HepG2 (cell line): ENCODE measurements around the gene C12orf56. TPM values are rescaled to one million over a fixed set of nuclear protein-coding genes. Genes with fewer than 3 reads are reported as not detected.

Experiments used
- ELF3 ChIP-seq: IDR thresholded peaks from 2 replicates; pipeline ENCODE4 v1.6.1; 2016; ENCODE audit warnings: missing genetic modification reagents, missing compliant biosample characterization
- HHEX ChIP-seq: IDR thresholded peaks from 2 replicates; pipeline ENCODE4 v1.6.1; 2016; ENCODE audit warnings: control low read depth
- HIVEP1 ChIP-seq: sonication (generic); formaldehyde crosslinking; IDR thresholded peaks from 2 replicates; pipeline ENCODE4 v1.4.0; 2020; ENCODE audit warnings: mild to moderate bottlenecking, missing genetic modification reagents
- NR1H2 ChIP-seq: sonication (generic); formaldehyde crosslinking; IDR thresholded peaks from 2 replicates; pipeline ENCODE4 v1.8.1; 2022; ENCODE audit warnings: low read depth, missing genetic modification reagents, borderline replicate concordance
- RCOR2 ChIP-seq: IDR thresholded peaks from 2 replicates; pipeline ENCODE4 v1.6.1; 2016; ENCODE audit warnings: missing biosample characterization, missing genetic modification reagents
- ZNF234 ChIP-seq: sonication (generic); formaldehyde crosslinking; conservative IDR thresholded peaks from 2 replicates; pipeline ENCODE4 v1.5.1; 2020; ENCODE audit warnings: mild to moderate bottlenecking, missing genetic modification reagents
- ZSCAN22 ChIP-seq: sonication (generic); formaldehyde crosslinking; IDR thresholded peaks from 2 replicates; pipeline ENCODE4 v1.4.0; 2020; ENCODE audit warnings: mild to moderate bottlenecking, missing genetic modification reagents
- polyA plus RNA-seq, 8 experiments: library from polyadenylated mRNA; depleted of rRNA in 3 of 8; stranded (reverse) in 7 of 8; unstranded in 1 of 8; fragments of >200 nt; fragmentation: Illumina TruSeq in 4 of 8; extraction: Trizol in 4 of 8; gene quantifications; 2 replicates each; pipeline versions ENCODE4 v1.2.1 to v1.2.3, GENCODE V29; 2011 to 2016; ENCODE audit warnings: low read depth in 4 of 8, missing spikeins in 1 of 8, mixed read lengths in 1 of 8; ENCODE audit not compliant: insufficient read depth in 1 of 8
- total RNA-seq, 5 experiments: library from RNA; depleted of rRNA; stranded (reverse); fragments of >200 nt; fragmentation: Illumina TruSeq; extraction: Trizol; gene quantifications; 2 replicates each; pipeline ENCODE4 v1.2.3, GENCODE V29; 2016; ENCODE audit warnings: low read depth in 1 of 5
- TF ChIP-seq, protein P1 (sequence below): sonication (generic); formaldehyde crosslinking; IDR thresholded peaks from 2 replicates; pipeline ENCODE4 v1.4.0; 2020; ENCODE audit warnings: mild to moderate bottlenecking, missing genetic modification reagents

Gene C12orf56
- total and polyA plus RNA-seq, 2 of the 13 experiments (the other 11 are each of a cell fraction or from before 2014, with no cell fraction given), result 0.07 TPM; not detected in 1

DNA sequence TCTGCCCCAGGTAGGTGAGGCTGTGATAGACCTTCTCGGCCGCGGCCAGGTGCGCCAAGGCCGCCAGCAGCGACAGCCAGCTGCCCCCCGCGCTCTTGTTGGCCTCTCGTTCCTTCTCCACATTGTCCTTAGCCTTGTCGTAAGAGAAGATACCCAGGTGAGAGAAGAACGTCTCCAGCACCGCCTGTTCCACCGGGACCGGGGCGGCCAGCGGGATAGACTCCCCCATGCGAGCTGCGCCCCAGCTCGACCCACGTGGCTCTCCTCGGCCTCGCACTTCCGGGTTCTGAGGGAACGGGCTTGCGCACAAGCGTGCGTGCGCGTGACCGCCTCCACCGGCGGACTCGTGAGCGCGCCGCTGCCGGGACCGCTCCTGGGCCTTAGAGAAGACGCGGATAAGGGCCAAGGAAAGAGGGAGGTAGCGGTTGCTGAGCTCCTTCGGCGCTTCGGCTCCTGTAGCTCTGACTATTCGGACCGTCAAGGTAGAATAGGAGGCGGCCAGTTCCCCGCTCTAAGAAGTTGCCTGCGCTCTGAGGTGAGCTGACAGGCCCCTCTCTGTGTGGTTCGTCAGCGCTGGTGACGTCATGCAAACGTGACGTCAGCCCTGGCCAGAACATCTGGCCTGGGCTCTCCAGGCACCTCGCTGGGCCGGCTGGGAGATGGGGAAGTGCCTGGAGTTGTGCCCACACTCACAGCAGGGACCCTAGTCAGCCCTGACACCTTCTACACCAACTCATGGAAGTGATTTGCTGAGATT is 168.4 kb downstream of the C12orf56 start, which contains the start of gene KICS2 (continued):
- no peak for TF ChIP-seq ZNF234 (CRISPR knock-in tag)
- TF ChIP-seq RCOR2, result no peak; the same call in 1 of the 2 replicates
- TF ChIP-seq ZSCAN22 (CRISPR knock-in tag), result no peak
- TF ChIP-seq HHEX (CRISPR knock-in tag), result no peak
- TF ChIP-seq NR1H2, result peak; percentile 19; the same call in 1 of the 2 replicates
- TF ChIP-seq HIVEP1, result 0 out of 2 replicates have a peak, but pooled peaks have one; percentile 45
- TF ChIP-seq, protein P1, sequence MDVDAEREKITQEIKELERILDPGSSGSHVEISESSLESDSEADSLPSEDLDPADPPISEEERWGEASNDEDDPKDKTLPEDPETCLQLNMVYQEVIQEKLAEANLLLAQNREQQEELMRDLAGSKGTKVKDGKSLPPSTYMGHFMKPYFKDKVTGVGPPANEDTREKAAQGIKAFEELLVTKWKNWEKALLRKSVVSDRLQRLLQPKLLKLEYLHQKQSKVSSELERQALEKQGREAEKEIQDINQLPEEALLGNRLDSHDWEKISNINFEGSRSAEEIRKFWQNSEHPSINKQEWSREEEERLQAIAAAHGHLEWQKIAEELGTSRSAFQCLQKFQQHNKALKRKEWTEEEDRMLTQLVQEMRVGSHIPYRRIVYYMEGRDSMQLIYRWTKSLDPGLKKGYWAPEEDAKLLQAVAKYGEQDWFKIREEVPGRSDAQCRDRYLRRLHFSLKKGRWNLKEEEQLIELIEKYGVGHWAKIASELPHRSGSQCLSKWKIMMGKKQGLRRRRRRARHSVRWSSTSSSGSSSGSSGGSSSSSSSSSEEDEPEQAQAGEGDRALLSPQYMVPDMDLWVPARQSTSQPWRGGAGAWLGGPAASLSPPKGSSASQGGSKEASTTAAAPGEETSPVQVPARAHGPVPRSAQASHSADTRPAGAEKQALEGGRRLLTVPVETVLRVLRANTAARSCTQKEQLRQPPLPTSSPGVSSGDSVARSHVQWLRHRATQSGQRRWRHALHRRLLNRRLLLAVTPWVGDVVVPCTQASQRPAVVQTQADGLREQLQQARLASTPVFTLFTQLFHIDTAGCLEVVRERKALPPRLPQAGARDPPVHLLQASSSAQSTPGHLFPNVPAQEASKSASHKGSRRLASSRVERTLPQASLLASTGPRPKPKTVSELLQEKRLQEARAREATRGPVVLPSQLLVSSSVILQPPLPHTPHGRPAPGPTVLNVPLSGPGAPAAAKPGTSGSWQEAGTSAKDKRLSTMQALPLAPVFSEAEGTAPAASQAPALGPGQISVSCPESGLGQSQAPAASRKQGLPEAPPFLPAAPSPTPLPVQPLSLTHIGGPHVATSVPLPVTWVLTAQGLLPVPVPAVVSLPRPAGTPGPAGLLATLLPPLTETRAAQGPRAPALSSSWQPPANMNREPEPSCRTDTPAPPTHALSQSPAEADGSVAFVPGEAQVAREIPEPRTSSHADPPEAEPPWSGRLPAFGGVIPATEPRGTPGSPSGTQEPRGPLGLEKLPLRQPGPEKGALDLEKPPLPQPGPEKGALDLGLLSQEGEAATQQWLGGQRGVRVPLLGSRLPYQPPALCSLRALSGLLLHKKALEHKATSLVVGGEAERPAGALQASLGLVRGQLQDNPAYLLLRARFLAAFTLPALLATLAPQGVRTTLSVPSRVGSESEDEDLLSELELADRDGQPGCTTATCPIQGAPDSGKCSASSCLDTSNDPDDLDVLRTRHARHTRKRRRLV, result peak; percentile 36; the same call in 1 of the 2 replicates
- peak; percentile 91 for TF ChIP-seq ELF3
